IPS-NIHi7 (cell line): ENCODE results near the gene ATF7IP2.
"Not testable (repeated sequence)": the region's sequence is repeated elsewhere in the genome, so short reads cannot be mapped to it uniquely, and the experiment has no call there.

Experiments
- DNase-seq: peaks from one replicate; pipeline ENCODE4 v3.0.0; 2012; ENCODE audit warnings: mixed read lengths; ENCODE audit errors: extremely low spot score

Gene ATF7IP2, protein sequence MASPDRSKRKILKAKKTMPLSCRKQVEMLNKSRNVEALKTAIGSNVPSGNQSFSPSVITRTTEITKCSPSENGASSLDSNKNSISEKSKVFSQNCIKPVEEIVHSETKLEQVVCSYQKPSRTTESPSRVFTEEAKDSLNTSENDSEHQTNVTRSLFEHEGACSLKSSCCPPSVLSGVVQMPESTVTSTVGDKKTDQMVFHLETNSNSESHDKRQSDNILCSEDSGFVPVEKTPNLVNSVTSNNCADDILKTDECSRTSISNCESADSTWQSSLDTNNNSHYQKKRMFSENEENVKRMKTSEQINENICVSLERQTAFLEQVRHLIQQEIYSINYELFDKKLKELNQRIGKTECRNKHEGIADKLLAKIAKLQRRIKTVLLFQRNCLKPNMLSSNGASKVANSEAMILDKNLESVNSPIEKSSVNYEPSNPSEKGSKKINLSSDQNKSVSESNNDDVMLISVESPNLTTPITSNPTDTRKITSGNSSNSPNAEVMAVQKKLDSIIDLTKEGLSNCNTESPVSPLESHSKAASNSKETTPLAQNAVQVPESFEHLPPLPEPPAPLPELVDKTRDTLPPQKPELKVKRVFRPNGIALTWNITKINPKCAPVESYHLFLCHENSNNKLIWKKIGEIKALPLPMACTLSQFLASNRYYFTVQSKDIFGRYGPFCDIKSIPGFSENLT

GRCh38 chr16:10385725-10386516 is at the start of gene ATF7IP2:
TSS of gene ATF7IP2 (plus strand) at chr16:10386061. CDS start at chr16:10430621, 44,560 bp downstream.
- peak; percentile 98 for DNase-seq

DNA sequence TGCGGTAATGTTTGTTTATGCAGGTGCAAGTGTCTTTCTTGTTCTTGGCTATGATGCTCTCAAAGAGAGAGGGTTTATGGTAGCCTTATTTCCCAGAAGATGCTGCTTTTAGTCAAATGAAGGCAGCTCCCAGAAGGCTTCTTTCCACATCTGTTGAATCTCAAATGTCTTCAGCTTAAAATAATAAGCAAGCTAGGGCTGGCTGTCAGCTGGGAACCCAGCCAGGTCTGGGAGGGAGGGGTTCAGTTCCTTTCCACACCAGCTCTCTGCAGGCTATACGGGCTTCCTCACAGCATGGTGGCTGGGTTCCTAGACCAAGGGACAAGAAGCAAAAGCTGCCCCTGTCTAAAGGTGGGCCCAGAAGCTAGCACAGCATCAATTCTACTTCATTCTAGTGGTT is 47.4 kb upstream of the ATF7IP2 start:
- DNase-seq: no peak

DNA sequence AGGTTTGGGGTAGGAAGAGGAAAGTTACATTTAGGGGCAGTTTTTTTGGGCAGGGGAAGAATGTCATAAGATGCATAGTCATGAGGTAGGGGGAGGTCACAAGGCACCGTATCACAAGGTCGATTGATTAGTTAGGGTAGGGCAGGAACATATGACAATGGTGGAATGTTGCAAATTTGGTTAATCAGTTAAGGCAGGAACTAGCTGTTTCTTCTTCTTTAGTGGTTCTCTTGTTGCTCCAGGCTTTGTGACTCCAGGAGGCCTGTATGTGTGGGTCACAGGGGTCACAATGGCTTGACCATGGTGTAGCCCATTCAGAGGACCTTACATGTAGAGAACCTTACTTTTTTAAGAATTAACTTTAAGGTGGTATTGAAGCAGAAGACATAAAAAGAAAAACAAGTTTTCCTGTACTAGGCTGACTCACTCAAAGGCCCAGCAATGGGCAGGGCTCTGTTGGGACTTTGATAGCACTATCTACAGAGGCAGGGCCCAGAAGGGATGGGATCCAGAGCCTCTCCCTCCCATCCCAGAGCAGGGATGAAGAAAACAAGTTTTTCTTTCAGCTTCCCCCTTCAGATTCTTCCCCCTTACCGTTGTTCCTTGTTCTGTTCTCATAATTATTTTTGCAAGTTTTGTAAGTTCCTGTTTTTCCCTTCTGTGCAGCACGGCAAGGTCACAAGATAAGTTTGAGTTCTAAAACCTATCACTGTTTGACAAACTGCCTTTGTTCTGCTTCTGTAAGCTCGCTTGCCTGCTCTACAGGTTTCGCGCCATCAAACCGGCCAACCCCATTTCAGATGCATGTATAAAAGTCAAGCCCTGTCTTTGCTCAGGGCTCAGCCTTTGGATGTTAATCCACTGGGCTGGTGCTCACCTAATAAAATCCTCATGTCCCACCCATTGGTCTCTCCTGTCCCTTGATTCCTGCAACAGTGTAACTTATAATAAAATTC is 45.8 kb upstream of the ATF7IP2 start:
- no peak for DNase-seq

- no peak for DNase-seq
Observed at GRCh38 chr16:10343124-10343760, 42.6 kb upstream of the ATF7IP2 start.

DNA sequence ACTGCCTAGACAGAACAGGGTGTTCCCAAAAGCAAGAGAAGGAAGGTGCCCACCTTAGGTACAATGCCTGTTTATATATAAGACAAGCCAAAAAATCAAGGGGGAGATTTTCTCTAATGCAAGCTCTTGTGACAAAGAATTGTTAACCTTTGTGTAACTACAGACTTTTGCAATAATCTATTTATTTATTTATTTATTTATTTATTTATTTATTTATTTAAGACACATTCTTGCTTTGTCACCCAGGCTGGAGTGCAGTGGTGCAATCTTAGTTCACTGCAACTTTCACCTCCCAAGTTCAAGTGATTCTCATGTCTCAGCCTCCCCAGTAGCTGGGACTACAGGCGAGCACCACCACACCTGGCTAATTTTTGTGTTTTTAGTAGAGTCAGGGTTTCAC is 41.2 kb upstream of the ATF7IP2 start:
- DNase-seq: not testable (repeated sequence)

GRCh38 chr16:10345629-10346028 is 40.2 kb upstream of the ATF7IP2 start:
- DNase-seq: no peak

GRCh38 chr16:10349851-10350250 is 36.0 kb upstream of the ATF7IP2 start:
- no peak for DNase-seq

DNA sequence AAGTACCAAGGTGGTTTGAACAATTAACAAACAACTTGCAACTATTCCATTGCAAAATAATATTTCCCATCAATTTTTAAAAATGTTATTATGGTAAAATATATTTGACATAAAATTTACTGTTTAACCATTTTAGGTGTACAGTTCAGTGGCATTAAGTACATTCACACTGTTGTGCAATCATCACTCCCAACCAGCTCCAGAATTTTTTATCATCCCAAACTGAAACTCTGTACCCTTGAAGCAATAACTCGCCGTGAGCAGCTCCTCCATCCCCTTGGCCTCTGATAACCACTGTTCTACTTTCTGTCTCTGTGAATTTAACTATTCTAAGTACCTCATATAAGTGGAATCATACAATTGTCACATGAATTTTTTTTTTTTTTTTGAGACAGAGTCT is 33.6 kb upstream of the ATF7IP2 start:
- DNase-seq: no peak

DNA sequence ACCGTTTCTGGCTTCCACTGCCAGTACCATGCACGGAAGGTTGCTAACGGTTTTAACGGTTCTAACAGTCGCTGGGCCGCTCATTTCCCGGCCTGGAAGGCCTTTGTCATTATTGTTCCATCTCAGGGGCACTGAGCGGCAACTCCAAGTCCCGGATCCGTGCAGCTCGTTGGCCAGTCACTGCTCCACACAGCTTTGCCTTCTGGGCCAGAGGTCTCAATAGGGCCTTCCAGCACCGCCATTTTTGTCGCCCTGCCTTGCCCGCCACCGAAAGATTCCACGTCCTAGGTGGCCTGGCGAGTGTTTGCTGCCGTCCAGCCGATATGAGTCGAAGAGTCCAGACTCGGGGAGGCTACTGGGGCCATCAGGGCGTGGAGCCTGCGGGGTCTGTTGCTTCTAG is 30.3 kb upstream of the ATF7IP2 start:
- no peak for DNase-seq

- DNase-seq: no peak
Observed at GRCh38 chr16:10356870-10357842, 28.7 kb upstream of the ATF7IP2 start.

GRCh38 chr16:10361747-10362076 is 24.1 kb upstream of the ATF7IP2 start:
- not testable (repeated sequence) for DNase-seq

DNA sequence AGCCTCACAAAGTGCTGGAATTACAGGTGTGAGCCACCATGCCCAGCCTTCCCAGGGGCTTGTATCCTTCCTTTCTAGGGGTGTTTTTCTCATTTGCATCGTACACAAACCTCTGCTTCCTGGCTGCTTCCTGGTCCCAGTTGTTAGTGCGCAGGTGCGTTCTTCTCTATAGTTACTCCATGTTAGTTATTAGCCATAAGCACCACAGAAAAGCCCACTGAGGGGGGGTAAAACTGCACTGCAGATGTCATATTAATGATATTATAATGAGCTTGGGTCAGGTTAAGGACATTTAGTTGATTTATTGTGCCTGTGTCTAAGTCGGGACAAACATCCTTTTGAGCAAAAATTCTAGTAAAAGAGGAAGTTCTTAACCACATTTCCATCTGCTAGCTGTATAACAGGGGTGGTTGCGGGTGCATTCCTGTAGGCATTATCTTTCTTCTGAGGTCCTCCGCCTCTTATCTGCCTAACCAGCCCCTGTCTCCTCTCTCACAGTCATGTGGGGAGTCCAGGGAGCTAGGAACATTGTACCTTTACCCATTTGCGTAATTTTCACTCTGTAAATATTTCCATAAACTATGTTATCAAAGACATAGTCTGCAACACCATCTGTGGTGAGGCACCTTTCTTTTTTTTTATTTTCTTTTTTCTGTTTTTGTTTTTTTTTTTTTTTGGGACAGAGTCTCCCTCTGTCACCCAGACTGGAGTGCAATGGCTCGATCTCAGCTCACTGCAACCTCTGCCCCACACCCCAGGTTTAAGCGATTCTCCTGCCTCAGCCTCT is 23.6 kb upstream of the ATF7IP2 start:
- no peak for DNase-seq

- not testable (repeated sequence) for DNase-seq
Observed at GRCh38 chr16:10362864-10363197, 23.0 kb upstream of the ATF7IP2 start.

- not testable (repeated sequence) for DNase-seq
Observed at GRCh38 chr16:10366619-10367018, 19.2 kb upstream of the ATF7IP2 start.

- no peak for DNase-seq
Observed at GRCh38 chr16:10367616-10368188, 18.2 kb upstream of the ATF7IP2 start.

- DNase-seq: peak; percentile 35
Observed at GRCh38 chr16:10368969-10369551, 16.8 kb upstream of the ATF7IP2 start.

DNA sequence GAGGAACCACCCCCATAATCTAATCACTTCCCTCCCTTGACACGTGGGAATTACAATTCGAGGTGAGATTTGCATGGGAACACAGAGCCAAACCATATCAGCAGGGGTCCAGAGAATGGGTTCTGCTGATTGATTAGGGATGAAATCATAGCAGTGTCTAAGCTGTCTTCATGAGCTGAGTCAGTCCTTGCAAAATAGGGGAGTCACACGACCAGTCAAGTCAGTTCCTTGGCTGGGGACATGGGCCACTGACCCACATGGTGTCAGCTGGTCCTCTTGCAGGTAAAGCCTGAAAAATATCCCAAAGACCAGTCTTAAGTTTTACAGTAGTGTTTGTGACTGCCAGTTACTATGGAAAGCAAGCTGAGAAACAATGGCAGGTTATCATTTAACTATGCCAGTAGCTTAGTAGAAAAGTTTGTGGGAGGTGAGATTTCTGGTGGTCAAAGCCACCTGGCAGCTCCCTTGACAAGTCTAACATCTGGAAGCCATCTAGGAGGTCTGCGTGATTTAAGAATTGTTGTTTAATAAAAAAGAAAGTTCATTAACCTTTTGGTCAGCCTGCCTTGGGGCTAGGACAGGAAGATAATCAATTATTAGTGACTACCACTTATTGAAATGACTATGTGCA is 15.7 kb upstream of the ATF7IP2 start:
- no peak for DNase-seq

DNA sequence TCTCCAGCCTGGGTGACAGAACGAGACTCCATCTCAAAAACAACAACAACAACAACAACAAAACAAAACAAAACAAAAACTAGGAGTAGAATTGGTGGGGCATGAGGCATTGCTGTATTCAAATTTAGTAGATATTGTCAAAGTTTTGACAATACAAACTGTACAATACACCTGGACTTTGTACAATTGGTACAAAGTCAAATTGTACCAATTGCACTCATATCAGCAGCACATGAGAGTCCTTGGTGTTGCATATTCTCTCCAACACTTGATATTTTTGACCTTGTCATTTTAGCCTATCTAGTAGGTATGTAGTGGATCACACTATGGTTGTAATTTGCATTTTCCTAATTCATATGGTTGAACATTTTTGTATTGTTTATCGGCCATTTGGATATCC is 14.3 kb upstream of the ATF7IP2 start:
- DNase-seq: no peak
